ENCODE measurements around the gene SLC9B2. TPM values are rescaled to one million over a fixed set of nuclear protein-coding genes. Genes with fewer than 3 reads are reported as not detected.

The SLC9B2 gene
- total RNA-seq, 1 experiment from 2014 or later, result 28.0 TPM

- peak overlapping the region; percentile 92 for H3K27ac ChIP-seq (ENCODE audit: low read depth, low read length, poor library complexity, severe bottlenecking)
- peak; percentile 32 for DNase-seq (ENCODE audit: low spot score)
- POLR2A ChIA-PET (ENCODE audit: low non-redundant PET), result no interaction called here
Observed at GRCh38 chr4:103075435-103075893, 1.1 kb downstream of the SLC9B2 start.

GRCh38 chr4:103074744-103075434, 1.7 kb downstream of the SLC9B2 start:
- POLR2A ChIA-PET (ENCODE audit: low non-redundant PET), result interaction anchor here (0.6 kb wide), 1 partner anchor 92 kb away, joined by 3 read pairs; no protein-coding TSS in a partner anchor
- DNase-seq (ENCODE audit: low spot score), result no peak
- no peaks in the 10 kb centered on the region for H3K9me3 ChIP-seq (ENCODE audit: low read depth, low read length, poor library complexity, severe bottlenecking)
- CTCF ChIA-PET, result no interaction called here
- no TSS peak for BruUV-seq (replicated peaks)
- no peaks in the 10 kb centered on the region for H3K36me3 ChIP-seq (ENCODE audit: insufficient read depth, low read length, poor library complexity, severe bottlenecking)
- H3K27ac ChIP-seq (ENCODE audit: low read depth, low read length, poor library complexity, severe bottlenecking), result no peak overlapping the region
- TF ChIP-seq EZH2 (IDR thresholded peaks at IDR 0.05; ENCODE audit: borderline replicate concordance, low read depth, low read length, poor library complexity, severe bottlenecking), result no peak
- no peak for TF ChIP-seq CTCF (conservative IDR thresholded peaks at IDR 0.05; ENCODE audit: low read depth, low read length)
- no peaks in the 10 kb centered on the region for H3K27me3 ChIP-seq (replicated peaks; ENCODE audit: insufficient read depth, low read depth, low read length, poor library complexity)
- peaks cover 6% of the 10 kb centered on the region for H3K4me1 ChIP-seq (ENCODE audit: insufficient read depth, low read length, poor library complexity, severe bottlenecking)
- peak overlapping the region; percentile 73 for H3K4me3 ChIP-seq (ENCODE audit: low read depth, low read length, poor library complexity, severe bottlenecking)
- intact Hi-C loops (cut with micrococcal nuclease; ENCODE audit: unreplicated experiment), result no loop called here

More at GRCh38 chr4:103075435-103075893, 1.1 kb downstream of the SLC9B2 start:
- Histone ChIP-seq H3K27me3 (replicated peaks; ENCODE audit: insufficient read depth, low read depth, low read length, poor library complexity) (no peaks in the 10 kb centered on the region), H3K4me1 (ENCODE audit: insufficient read depth, low read length, poor library complexity, severe bottlenecking) (peaks cover 6% of the 10 kb centered on the region), H3K4me3 (ENCODE audit: low read depth, low read length, poor library complexity, severe bottlenecking) (peak overlapping the region; percentile 73), H3K36me3 (ENCODE audit: insufficient read depth, low read length, poor library complexity, severe bottlenecking) (no peaks in the 10 kb centered on the region), H3K9me3 (ENCODE audit: low read depth, low read length, poor library complexity, severe bottlenecking) (no peaks in the 10 kb centered on the region)
- CTCF ChIA-PET, result no interaction called here
- TSS peak; percentile 58 for BruUV-seq (replicated peaks)
- TF ChIP-seq EZH2 (IDR thresholded peaks at IDR 0.05; ENCODE audit: borderline replicate concordance, low read depth, low read length, poor library complexity, severe bottlenecking) (no peak), CTCF (conservative IDR thresholded peaks at IDR 0.05; ENCODE audit: low read depth, low read length) (no peak)
- intact Hi-C loops (cut with micrococcal nuclease; ENCODE audit: unreplicated experiment), result no loop called here

- intact Hi-C loops (cut with micrococcal nuclease; ENCODE audit: unreplicated experiment), result no loop called here
- no peak overlapping the region for H3K27ac ChIP-seq (ENCODE audit: low read depth, low read length, poor library complexity, severe bottlenecking)
- ChIA-PET POLR2A (ENCODE audit: low non-redundant PET) (interaction anchor here (0.6 kb wide), 1 partner anchor 91 kb away, joined by 3 read pairs; no protein-coding TSS in a partner anchor), CTCF (no interaction called here)
- no TSS peak for BruUV-seq (replicated peaks)
- no peaks in the 10 kb centered on the region for H3K27me3 ChIP-seq (replicated peaks; ENCODE audit: insufficient read depth, low read depth, low read length, poor library complexity)
- H3K4me3 ChIP-seq (ENCODE audit: low read depth, low read length, poor library complexity, severe bottlenecking), result no peak overlapping the region
- DNase-seq (ENCODE audit: low spot score), result no peak
- TF ChIP-seq CTCF (conservative IDR thresholded peaks at IDR 0.05; ENCODE audit: low read depth, low read length), result no peak
- H3K4me1 ChIP-seq (ENCODE audit: insufficient read depth, low read length, poor library complexity, severe bottlenecking), result peaks cover 6% of the 10 kb centered on the region
- H3K36me3 ChIP-seq (ENCODE audit: insufficient read depth, low read length, poor library complexity, severe bottlenecking), result no peaks in the 10 kb centered on the region
- no peaks in the 10 kb centered on the region for H3K9me3 ChIP-seq (ENCODE audit: low read depth, low read length, poor library complexity, severe bottlenecking)
Observed at GRCh38 chr4:103073792-103074438, 2.6 kb downstream of the SLC9B2 start.
